SJSA1 (cell line): ENCODE measurements around the gene TPSB2. TPM values are rescaled to one million over a fixed set of nuclear protein-coding genes. Genes with fewer than 3 reads are reported as not detected.

ENCODE experiments used
- DNase-seq, 2 experiments: peaks; one replicate each; pipeline ENCODE4 v3.0.0-alpha.2; 2015 to 2020; ENCODE audit warnings: low spot score in 2 of 2, low read depth in 1 of 2
- H3K27ac ChIP-seq: fragments of 250-450 bp; sonication (Bioruptor Pico); 2 replicates; pipeline ENCODE4 v1.5.1; 2020; ENCODE audit warnings: mild to moderate bottlenecking, moderate library complexity
- H3K27me3 ChIP-seq: fragments of 250-450 bp; sonication (Bioruptor Pico); replicated peaks from 2 replicates; pipeline ENCODE4 v1.5.1; 2020; ENCODE audit warnings: mild to moderate bottlenecking, moderate library complexity
- H3K36me3 ChIP-seq: fragments of 250-450 bp; sonication (Bioruptor Pico); 2 replicates; pipeline ENCODE4 v1.5.1; 2020; ENCODE audit warnings: mild to moderate bottlenecking
- H3K4me1 ChIP-seq: fragments of 250-450 bp; sonication (Bioruptor Pico); replicated peaks from 2 replicates; pipeline ENCODE4 v1.6.1; 2021; ENCODE audit warnings: mild to moderate bottlenecking
- H3K4me3 ChIP-seq: fragments of 250-450 bp; sonication (Bioruptor Pico); 2 replicates; pipeline ENCODE4 v1.5.1; 2020; ENCODE audit warnings: mild to moderate bottlenecking
- H3K9me3 ChIP-seq: fragments of 250-450 bp; sonication (Bioruptor Pico); replicated peaks from 2 replicates; pipeline ENCODE4 v1.5.1; 2020; ENCODE audit warnings: mild to moderate bottlenecking
- total RNA-seq: library from RNA; depleted of rRNA; stranded (reverse); fragments of >200 nt; shearing (Covaris generic); gene quantifications from 2 replicates; pipeline ENCODE4 v1.2.3, GENCODE V29; 2014

Gene TPSB2
- total RNA-seq, 1 experiment from 2014 or later: not detected

DNA sequence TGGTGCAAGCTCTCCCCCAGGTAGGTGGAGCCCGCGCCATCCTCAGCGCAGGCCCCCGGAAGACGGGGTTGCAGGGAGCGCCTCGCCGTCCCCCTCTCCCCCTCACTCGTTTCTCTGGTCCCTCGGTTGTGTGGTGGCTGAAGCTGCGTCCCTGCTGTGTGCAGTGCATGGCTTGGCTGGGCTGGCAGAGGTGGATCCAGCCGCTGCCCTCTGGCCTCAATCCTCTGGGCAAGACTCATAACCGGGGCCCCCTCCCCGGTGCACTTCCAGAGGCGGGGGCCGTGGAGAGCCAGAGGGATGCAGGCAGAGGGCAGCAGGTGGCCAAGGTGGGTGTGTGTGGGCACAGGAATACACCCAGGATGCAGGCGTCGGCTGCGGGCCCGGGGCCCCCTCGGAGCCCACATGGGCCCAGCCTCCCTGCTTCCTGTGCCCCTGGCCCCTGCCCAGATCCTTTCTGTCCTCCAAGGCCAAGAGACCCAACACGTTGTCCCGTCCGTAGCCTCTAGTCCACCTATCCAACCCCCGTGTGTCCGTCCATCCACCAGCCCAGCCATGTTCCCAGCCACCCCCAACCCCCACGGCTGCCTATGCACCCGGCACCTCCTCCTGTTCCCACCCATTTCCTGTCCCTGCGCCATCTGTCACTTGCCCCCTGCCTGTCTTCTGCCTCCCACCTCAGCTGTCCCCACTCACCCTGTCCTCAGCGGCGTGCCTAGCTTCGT is 14.2 kb downstream of the TPSB2 start:
- no peak for DNase-seq
- Histone ChIP-seq H3K4me1 (no peaks in the 10 kb centered on the region), H3K27me3 (peaks cover 60% of the 10 kb centered on the region), H3K27ac (no peak overlapping the region), H3K4me3 (no peak overlapping the region), H3K36me3 (no peaks in the 10 kb centered on the region), H3K9me3 (no peaks in the 10 kb centered on the region)

DNA sequence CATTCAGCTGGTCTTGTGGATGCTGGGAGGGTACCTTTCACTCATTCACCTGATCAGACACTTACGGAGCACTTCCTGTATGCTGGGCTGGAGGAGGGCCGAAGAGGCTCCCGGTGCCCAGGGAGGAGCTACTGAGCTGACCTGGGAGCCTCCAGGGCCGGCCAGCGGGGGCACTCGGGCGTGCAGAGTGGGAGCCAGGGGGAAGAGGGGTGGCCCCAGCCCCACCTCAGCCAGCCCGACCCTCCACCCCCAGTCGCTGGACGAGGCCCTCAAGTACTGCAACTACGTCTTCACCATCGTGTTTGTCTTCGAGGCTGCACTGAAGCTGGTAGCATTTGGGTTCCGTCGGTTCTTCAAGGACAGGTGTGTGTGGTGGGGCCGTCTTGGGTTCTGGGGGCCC is 15.3 kb downstream of the TPSB2 start:
- DNase-seq: no peak
- H3K9me3 ChIP-seq: no peaks in the 10 kb centered on the region
- no peaks in the 10 kb centered on the region for H3K4me1 ChIP-seq
- no peak overlapping the region for H3K27ac ChIP-seq
- no peak overlapping the region for H3K4me3 ChIP-seq
- H3K36me3 ChIP-seq: no peaks in the 10 kb centered on the region
- peaks cover 53% of the 10 kb centered on the region for H3K27me3 ChIP-seq

DNA sequence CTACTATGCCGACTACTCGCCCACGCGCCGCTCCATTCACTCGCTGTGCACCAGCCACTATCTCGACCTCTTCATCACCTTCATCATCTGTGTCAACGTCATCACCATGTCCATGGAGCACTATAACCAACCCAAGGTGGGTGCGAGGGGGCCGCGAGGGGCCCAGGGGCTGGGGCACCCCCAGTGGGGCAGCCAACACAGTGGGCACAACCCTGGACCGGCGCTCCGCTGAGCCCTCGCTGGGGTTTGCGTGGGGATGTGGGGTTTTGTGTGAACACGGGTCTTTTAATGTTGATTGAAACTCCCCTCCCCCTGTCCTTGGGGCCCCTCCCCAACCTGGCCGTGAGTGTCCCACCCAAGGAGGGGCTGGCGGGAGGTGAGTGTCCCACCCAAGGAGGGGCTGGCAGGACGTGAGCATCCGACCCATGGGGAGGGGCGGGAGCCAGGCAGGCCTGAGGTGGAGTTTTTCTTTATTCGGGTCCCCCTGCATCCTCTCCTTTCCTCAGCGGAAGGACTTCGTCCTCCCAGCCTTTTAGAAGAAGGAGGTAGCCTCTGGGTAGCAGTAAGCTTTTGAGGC is 16.1 kb downstream of the TPSB2 start:
- peaks cover 53% of the 10 kb centered on the region for H3K27me3 ChIP-seq
- no peaks in the 10 kb centered on the region for H3K4me1 ChIP-seq
- no peak overlapping the region for H3K27ac ChIP-seq
- H3K4me3 ChIP-seq: no peak overlapping the region
- H3K36me3 ChIP-seq: no peaks in the 10 kb centered on the region
- no peak for DNase-seq
- H3K9me3 ChIP-seq: no peaks in the 10 kb centered on the region

DNA sequence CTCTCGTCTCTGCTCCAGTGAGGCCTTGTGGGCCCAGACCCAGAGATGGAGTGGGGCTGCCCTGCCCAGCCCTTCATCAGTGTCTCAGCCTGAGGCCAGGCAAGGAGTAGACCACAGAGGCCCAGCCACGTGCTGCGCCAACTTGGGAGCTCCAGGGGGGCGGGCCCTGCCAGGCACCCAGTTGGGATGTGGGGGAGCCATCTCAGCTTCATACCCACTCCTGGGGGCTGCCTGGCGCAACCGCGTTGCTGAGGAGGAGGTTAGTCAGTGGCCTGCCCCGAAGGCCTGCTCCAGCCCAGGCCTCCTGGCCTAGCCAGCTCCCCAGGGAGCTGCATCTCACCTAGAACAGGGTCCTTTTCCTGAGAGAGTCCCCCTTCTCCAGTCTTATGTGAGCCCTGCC is 16.8 kb downstream of the TPSB2 start:
- Histone ChIP-seq H3K36me3 (no peaks in the 10 kb centered on the region), H3K27me3 (peaks cover 56% of the 10 kb centered on the region), H3K27ac (no peak overlapping the region), H3K4me1 (no peaks in the 10 kb centered on the region), H3K9me3 (no peaks in the 10 kb centered on the region), H3K4me3 (no peak overlapping the region)
- no peak for DNase-seq

DNA sequence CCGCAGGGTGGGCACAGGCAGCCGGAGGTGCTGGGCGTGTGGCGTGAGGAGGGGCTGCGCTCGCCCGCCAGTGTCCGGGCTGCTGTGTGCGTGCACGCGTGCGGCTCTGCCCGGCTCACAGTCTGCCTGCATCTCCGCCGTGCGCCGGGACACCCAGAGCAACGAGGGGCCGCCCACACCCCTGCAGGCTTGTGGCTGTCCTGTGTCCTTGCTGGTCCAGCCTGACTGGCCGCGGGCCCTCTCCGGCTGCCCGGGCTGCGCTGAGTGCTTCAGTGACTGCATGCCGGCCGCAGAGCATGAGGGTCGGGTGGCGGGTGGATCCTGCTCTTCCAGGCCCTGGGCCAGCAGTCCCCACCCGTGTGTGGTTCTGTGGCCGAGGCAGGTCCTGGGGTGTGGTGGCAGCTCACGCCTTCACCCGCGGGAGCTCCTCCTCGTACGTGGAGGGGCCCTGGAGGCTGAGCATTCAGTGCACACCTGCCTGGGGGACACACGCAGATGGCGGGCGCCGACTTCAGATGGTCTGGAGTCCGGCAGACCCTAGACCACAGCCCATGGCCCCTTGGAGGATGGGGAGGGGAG is 17.3 kb downstream of the TPSB2 start:
- no peaks in the 10 kb centered on the region for H3K9me3 ChIP-seq
- no peak for DNase-seq
- no peaks in the 10 kb centered on the region for H3K36me3 ChIP-seq
- H3K27me3 ChIP-seq: peaks cover 56% of the 10 kb centered on the region
- no peak overlapping the region for H3K27ac ChIP-seq
- H3K4me3 ChIP-seq: no peak overlapping the region
- no peaks in the 10 kb centered on the region for H3K4me1 ChIP-seq

DNA sequence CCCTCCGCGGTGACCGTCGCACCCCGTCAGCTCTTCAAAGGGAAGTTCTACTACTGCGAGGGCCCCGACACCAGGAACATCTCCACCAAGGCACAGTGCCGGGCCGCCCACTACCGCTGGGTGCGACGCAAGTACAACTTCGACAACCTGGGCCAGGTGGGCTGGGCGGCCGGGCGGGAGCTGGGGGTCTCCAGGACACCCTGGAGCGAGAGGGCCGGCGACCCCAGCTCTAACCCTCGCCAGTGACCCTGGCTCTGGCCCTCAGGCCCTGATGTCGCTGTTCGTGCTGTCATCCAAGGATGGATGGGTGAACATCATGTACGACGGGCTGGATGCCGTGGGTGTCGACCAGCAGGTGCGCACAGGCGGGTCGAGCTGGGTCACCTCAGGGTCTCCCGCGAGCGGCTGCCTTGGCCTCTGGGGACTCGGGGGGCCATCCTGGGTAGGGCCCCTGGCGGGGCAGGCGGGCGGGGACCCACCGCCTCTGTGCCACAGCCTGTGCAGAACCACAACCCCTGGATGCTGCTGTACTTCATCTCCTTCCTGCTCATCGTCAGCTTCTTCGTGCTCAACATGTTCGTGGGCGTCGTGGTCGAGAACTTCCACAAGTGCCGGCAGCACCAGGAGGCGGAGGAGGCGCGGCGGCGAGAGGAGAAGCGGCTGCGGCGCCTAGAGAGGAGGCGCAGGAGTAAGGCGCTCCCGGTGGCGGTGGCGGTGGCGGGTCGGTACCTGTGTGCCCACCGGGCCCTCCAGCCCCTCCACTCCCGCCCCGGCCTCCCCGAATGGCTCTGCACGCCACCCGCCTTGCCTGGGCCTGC is 18.3 kb downstream of the TPSB2 start:
- Histone ChIP-seq H3K36me3 (no peaks in the 10 kb centered on the region), H3K4me3 (no peak overlapping the region), H3K4me1 (no peaks in the 10 kb centered on the region), H3K27ac (no peak overlapping the region), H3K27me3 (peaks cover 52% of the 10 kb centered on the region), H3K9me3 (no peaks in the 10 kb centered on the region)
- no peak for DNase-seq

DNA sequence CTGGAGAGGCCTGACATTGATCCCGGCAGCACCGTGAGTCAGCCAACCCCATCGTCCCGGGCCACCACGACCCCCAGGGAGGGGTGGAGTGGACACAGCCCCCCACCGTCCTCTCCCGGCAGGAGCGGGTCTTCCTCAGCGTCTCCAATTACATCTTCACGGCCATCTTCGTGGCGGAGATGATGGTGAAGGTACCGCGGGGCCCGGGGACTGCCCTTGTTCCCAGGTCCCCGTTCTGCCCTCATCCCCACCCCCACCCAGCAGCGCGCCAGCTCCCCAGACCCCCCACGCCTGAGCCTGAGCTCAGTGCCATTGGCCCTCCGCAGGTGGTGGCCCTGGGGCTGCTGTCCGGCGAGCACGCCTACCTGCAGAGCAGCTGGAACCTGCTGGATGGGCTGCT is 19.5 kb downstream of the TPSB2 start:
- DNase-seq: no peak
- H3K9me3 ChIP-seq: no peaks in the 10 kb centered on the region
- no peak overlapping the region for H3K27ac ChIP-seq
- H3K4me1 ChIP-seq: no peaks in the 10 kb centered on the region
- no peak overlapping the region for H3K4me3 ChIP-seq
- peaks cover 48% of the 10 kb centered on the region for H3K27me3 ChIP-seq
- no peaks in the 10 kb centered on the region for H3K36me3 ChIP-seq

DNA sequence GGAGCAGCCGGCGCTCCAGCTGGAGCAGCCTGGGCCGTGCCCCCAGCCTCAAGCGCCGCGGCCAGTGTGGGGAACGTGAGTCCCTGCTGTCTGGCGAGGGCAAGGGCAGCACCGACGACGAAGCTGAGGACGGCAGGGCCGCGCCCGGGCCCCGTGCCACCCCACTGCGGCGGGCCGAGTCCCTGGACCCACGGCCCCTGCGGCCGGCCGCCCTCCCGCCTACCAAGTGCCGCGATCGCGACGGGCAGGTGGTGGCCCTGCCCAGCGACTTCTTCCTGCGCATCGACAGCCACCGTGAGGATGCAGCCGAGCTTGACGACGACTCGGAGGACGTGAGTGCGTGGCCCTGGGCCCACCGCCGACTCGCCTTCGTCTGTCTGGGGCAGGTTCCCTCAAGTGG is 20.9 kb downstream of the TPSB2 start:
- Histone ChIP-seq H3K4me1 (no peaks in the 10 kb centered on the region), H3K27ac (no peak overlapping the region), H3K27me3 (peaks cover 44% of the 10 kb centered on the region), H3K9me3 (no peaks in the 10 kb centered on the region), H3K36me3 (no peaks in the 10 kb centered on the region), H3K4me3 (no peak overlapping the region)
- no peak for DNase-seq

DNA sequence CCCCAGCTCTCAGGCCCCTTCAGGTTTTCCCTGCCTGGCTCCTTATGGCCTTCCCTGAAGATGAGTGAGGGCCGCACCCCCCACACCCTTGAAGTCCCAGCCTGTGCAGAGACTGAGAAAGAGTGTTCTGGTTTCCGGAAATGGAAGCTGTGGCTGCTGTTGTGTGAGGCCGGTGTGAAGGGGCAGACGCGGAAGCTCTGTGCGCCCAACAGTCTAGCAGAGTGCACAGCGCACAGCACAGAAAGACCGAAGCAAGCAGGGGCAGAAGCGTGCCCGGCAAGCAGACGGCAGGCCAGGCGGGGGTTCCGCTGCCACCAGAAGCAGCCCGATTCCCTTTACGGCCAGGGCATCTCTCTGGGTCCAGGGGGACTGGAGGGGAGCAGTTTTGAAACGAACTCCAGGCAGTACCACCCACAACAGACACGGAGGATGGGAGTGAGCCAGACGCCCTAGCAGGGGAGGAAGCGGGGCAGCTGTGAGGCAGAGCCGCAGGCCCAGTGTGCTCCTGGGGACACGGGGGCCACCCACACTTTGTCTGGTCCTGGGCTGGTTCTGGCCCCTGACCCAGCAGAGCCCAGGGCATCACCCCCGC is 21.6 kb downstream of the TPSB2 start:
- H3K9me3 ChIP-seq: no peaks in the 10 kb centered on the region
- peaks cover 46% of the 10 kb centered on the region for H3K27me3 ChIP-seq
- H3K4me1 ChIP-seq: no peaks in the 10 kb centered on the region
- no peaks in the 10 kb centered on the region for H3K36me3 ChIP-seq
- no peak for DNase-seq
- H3K27ac ChIP-seq: no peak overlapping the region
- no peak overlapping the region for H3K4me3 ChIP-seq

DNA sequence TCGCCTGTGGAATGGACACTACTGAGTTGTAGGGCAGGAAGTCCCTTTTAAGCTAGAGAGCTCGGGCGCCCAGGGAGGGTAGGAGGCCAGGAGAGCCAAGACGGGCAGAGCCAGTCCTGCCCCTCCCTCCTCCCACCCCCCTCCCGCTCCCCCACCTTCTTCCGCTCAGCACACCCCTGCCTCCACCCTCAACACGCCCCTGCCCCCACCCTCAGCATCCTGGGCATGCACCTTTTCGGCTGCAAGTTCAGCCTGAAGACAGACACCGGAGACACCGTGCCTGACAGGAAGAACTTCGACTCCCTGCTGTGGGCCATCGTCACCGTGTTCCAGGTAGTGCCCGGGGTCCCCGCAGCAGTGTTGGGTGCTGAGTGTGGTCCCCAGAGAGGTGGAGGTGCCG is 23.2 kb downstream of the TPSB2 start:
- Histone ChIP-seq H3K27ac (no peak overlapping the region), H3K9me3 (no peaks in the 10 kb centered on the region), H3K4me3 (no peak overlapping the region), H3K4me1 (no peaks in the 10 kb centered on the region), H3K36me3 (no peaks in the 10 kb centered on the region), H3K27me3 (peaks cover 46% of the 10 kb centered on the region)
- no peak for DNase-seq

DNA sequence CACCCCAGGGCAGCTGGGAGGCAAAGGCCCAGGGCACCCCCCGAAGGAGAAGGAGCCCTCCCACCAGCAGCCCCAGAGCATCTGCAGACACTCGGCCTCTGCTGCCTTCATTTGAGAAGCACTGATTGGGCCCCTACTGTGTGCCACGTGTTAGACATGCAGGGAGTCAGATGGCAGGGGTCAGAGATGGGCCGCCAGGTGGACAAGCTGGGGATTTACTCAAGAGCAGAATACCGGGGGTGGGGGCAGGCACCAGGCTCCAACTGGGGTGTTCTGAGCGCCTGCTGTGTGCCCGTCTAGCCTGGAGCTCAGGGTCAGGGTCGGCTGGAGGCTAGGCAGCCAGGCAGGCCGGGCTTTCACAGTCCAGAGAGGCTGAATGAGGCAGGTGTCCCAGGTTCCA is 23.7 kb downstream of the TPSB2 start:
- H3K36me3 ChIP-seq: no peaks in the 10 kb centered on the region
- H3K4me3 ChIP-seq: no peak overlapping the region
- H3K27me3 ChIP-seq: peaks cover 44% of the 10 kb centered on the region
- no peaks in the 10 kb centered on the region for H3K9me3 ChIP-seq
- no peak for DNase-seq
- no peaks in the 10 kb centered on the region for H3K4me1 ChIP-seq
- H3K27ac ChIP-seq: no peak overlapping the region

DNA sequence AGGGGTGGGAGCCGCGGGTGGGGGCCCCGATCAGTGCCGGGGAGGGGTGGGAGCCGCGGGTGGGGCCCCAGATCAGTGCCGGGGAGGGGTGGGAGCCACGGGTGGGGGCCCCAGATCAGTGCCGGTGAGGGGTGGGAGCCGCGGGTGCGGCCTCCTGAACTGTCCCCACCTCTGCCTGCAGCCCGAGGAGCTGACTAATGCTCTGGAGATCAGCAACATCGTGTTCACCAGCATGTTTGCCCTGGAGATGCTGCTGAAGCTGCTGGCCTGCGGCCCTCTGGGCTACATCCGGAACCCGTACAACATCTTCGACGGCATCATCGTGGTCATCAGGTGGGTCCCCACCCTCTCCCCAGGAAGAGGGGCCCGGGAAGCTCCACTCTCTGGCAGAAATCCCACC is 25.1 kb downstream of the TPSB2 start:
- Histone ChIP-seq H3K4me1 (no peaks in the 10 kb centered on the region), H3K27me3 (peaks cover 41% of the 10 kb centered on the region), H3K9me3 (no peaks in the 10 kb centered on the region), H3K4me3 (no peak overlapping the region), H3K36me3 (no peaks in the 10 kb centered on the region), H3K27ac (no peak overlapping the region)
- DNase-seq: no peak

DNA sequence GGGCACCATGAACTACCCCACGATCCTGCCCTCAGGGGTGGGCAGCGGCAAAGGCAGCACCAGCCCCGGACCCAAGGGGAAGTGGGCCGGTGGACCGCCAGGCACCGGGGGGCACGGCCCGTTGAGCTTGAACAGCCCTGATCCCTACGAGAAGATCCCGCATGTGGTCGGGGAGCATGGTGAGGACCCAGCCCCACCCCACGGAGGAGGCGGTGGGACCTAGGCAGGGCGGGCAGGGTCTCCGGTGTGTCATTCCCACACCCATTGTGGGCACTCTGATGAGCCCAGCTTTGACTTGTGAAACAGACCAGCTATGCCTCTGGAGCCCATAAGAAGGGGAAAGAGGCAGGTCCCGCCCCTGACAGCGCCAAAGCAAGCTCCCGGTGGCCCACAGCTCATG is 27.7 kb downstream of the TPSB2 start:
- Histone ChIP-seq H3K4me3 (no peak overlapping the region), H3K27ac (no peak overlapping the region), H3K9me3 (no peaks in the 10 kb centered on the region), H3K4me1 (no peaks in the 10 kb centered on the region), H3K36me3 (no peaks in the 10 kb centered on the region), H3K27me3 (peaks cover 18% of the 10 kb centered on the region)
- no peak for DNase-seq

DNA sequence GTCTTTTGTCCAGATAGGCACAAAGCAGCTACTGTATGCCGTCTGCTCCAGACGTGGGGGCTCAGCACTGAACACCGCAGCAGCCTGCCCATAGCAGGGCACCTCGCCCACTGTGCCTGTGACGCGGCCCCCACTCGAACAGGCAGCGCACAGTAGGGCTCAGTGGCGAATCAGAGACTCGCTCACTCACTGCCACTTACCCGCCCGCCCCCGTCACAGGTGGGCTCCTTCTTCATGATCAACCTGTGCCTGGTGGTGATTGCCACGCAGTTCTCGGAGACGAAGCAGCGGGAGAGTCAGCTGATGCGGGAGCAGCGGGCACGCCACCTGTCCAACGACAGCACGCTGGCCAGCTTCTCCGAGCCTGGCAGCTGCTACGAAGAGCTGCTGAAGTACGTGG is 28.5 kb downstream of the TPSB2 start:
- Histone ChIP-seq H3K4me1 (no peaks in the 10 kb centered on the region), H3K27ac (no peak overlapping the region), H3K36me3 (no peaks in the 10 kb centered on the region), H3K4me3 (no peak overlapping the region), H3K27me3 (peaks cover 14% of the 10 kb centered on the region), H3K9me3 (no peaks in the 10 kb centered on the region)
- no peak for DNase-seq
